Measurements from ENCODE around the gene DDX5. TPM values are rescaled to one million over a fixed set of nuclear protein-coding genes. Genes with fewer than 3 reads are reported as not detected.
"Not testable (repeated sequence)": the region's sequence is repeated elsewhere in the genome, so short reads cannot be mapped to it uniquely, and the experiment has no call there.

Gene DDX5
- total RNA-seq, 1 donor from 2014 or later: 382 TPM

- DNase-seq (ENCODE audit: low read depth, low spot score): no peak
Observed at GRCh38 chr17:64508683-64509082, 2.6 kb upstream of the DDX5 start.

DNA sequence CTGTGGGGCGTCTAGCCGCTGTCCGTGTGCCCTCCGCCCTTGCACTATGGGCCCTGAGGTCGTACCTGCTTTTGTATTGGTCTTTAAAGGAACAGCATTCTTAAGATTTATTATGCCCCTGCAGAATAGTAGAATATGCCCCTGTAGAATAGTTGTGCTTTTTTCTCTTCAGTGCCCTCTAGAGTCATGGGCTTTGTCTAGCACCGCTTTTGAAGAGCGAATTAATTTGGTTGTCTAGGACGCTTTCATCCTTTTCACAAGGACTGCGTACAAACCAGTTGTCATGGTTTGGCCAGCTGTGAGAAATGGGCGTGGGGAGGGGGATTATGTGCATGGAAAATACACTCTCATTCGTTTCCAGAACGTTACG is 1.3 kb upstream of the DDX5 start:
- no peak for DNase-seq (ENCODE audit: low read depth, low spot score)

DNA sequence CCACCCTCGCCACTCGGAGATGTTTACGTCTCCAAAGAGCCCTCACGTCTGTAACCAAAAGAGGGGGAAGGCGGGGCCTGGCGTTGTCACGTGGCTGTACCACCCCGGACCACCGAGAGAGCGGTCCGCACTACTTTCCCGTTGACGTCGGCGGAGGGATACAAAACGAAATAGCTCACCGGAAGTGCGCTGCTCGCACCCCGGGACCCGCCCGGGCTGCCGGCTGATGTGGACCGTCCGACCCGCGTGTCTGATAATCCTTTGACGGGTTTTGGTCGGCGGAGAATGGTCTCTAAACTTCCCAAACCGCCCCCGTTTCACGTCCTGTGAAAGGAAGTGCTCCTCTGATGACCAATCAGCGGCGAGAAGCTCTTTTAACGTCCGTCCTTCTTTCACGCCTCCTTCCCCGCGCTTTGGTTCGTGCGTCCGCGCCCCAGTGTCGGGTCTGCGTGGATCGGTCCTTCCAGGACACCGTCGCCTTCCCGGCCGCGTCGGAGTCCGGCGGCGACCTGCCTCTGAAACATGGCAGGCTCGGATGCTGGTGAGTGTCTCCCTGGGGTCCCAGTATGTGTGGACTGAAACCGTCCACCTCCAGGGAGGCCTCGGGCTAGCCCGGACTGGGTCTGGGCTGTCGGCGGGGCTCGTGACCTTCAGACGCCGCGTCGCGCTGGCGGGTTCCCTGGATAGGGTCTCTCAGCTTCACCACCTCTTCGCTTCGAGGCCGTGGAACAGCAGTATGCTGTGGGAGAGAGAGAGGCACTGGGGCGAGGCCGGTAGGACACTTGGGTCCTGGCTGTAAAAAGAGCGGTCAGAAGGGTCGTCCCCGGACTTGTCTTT is 705 bp upstream of the DDX5 start, which contains the start of gene CEP95:
TSS of gene CEP95 (plus strand) at position 402 of the 837 bp plus-strand sequence. CDS start at position 523, 121 bp downstream.
- peak; percentile 95 for DNase-seq (ENCODE audit: low read depth, low spot score)

DNA sequence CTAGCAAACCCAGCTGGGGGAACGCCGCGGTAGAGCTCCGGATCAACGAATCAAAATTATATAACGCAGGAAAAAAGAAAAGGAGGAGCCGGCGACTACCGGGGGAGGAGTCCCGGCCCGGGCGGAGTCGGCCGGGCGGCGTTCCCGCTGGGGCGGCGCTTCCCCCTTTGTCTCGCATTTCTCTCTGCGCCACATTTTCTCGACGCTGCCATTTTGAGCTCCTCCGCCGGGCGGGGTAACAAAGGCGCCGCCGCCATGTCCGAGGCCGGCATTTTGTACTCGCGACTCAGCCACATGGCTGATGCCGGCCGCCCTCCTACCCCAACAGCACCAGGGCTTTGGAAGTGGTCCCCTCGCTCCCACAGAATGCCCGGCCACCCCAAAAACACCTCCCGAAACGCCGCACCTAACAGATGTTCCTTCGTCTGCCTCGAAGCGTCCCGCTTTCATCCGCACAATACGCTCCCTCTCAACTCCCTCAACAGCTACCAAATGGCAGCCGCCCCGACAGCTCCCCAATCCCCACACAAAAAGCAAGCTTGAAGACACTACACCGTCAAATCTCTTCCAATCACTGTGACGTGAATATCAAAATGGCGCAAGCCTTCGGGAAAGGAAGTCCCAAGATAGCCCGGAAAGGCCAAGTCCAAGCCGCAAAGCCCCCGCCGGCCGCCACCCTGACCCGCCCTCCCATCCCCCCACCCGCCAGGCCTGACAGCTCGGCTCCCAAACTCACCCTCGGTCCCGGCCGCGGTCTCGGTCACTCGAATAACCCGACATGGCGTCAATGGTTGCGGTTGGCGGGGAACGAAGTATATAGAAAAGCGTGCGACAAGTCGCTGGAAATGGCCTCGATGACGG is 519 bp downstream of the DDX5 start:
- peak; percentile 36 for DNase-seq (ENCODE audit: low read depth, low spot score)

- DNase-seq (ENCODE audit: low read depth, low spot score): no peak
Observed at GRCh38 chr17:64504769-64505339, 1.2 kb downstream of the DDX5 start.

DNA sequence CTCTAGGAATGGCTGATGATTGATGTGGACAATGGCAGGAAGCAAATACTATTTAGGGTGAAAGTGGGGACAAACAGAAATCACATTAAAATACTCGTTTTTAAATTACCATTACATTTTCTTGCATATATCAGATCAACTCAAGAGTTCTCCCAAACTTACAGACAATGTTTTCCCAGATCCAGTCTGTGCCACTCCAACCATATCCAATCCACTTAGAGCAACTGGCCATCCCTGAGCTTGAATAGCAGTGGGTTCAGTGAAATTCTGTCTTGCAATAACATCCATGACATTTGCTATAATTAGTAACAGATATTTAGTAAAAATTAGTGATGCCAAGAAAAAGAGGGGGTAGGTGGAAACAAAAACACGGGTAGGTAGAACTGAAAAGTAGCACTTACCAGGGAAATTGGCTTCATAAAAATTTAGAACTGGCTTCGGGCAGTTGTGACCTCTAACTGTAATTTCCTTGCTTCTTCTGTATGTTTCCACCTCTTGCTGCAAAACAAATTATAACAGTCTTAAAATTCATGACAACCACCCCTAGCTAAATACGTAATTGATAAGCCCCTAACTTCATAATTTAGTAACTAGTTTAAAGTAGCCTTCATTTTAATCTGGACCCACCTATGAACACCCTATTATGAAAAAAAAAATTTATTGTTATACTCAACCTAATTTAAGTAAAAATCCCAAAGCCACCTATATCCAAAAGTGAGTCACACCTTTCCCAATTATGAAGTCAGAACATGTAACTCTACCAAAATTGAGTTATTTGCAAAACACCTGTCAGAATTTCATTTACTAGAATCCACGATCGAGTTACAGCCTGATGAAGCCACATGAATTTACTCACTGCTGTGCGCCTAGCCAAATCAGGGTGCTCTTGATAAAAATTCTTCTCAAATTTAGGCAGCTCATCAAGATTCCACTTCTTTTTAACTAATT is 2.0 kb downstream of the DDX5 start:
- DNase-seq (ENCODE audit: low read depth, low spot score): no peak

GRCh38 chr17:64503341-64503740 is 2.7 kb downstream of the DDX5 start:
- DNase-seq (ENCODE audit: low read depth, low spot score): no peak

DNA sequence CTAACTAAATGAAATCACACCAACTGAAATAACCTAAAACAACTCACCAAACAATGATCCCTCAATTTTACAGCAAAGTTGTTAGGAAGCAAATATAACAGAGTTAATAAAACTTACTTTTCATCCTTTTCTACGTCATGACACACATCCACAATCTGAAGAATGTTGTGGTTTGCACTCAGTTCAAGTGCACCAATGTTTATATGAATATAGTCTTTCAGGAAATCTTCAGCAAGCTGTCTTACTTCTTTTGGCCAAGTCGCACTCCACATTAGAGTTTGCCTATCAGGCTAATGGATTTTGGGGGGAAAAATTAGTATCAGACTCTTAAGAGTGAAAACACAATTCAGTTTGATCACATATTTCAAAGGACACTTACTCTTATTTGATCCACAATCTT is 3.3 kb downstream of the DDX5 start:
- DNase-seq (ENCODE audit: low read depth, low spot score): no peak

- DNase-seq (ENCODE audit: low read depth, low spot score): no peak
Observed at GRCh38 chr17:64502021-64502420, 4.1 kb downstream of the DDX5 start.

- no peak for DNase-seq (ENCODE audit: low read depth, low spot score)
Observed at GRCh38 chr17:64500862-64501765, 5.0 kb downstream of the DDX5 start.

GRCh38 chr17:64500487-64500859 is 5.6 kb downstream of the DDX5 start:
- no peak for DNase-seq (ENCODE audit: low read depth, low spot score)

- DNase-seq (ENCODE audit: low read depth, low spot score): no peak
Observed at GRCh38 chr17:64499805-64500486, 6.1 kb downstream of the DDX5 start.

GRCh38 chr17:64498308-64499203 is 7.5 kb downstream of the DDX5 start:
- DNase-seq (ENCODE audit: low read depth, low spot score): no peak

DNA sequence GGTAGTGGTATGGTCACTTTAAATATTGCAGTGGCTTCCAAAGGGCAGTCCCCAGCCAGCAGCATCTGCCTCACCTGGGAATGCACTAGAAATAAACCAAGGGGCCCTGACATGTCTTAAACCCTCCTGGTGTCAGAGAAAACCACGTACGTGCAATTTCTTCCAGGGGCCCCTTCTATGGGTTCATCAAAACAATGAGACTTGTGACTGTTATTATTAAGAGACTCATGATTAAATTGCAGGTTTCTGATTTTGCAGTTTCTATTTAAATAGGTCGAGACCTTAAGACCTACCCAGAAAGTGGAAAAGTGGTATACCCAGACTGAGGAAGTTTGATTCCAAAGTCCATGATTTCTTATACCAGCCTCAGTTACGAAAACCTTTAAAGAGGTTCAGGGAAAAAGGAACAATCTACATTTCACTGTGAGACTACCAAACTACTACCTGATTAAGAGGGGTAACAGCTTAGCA is 8.5 kb downstream of the DDX5 start:
- no peak for DNase-seq (ENCODE audit: low read depth, low spot score)

- peak; percentile 63 for DNase-seq (ENCODE audit: low read depth, low spot score)
Observed at GRCh38 chr17:64496786-64497564, 9.1 kb downstream of the DDX5 start, which contains the start of gene POLG2. Gene POLG2, minus strand, starts transcription at chr17:64497054. Its CDS starts 86 bp downstream, at chr17:64496968.

- DNase-seq (ENCODE audit: low read depth, low spot score): no peak
Observed at GRCh38 chr17:64496348-64496785, 9.7 kb downstream of the DDX5 start.

GRCh38 chr17:64495300-64495699 is 10.8 kb downstream of the DDX5 start:
- DNase-seq (ENCODE audit: low read depth, low spot score): not testable (repeated sequence)

Measured in pulmonary artery endothelial cell (primary cell).